Skeletal muscle satellite cell (primary cell): ENCODE data around the gene PCSK5.
"Not testable (repeated sequence)": the region's sequence is repeated elsewhere in the genome, so short reads cannot be mapped to it uniquely, and the experiment has no call there.

Experiments used
- H3K27me3 ChIP-seq: 2 replicates; pipeline ENCODE4 v1.7.0; 2013; ENCODE audit warnings: low read length; ENCODE audit not compliant: control insufficient read depth, insufficient read depth
- H3K36me3 ChIP-seq: 2 replicates; pipeline ENCODE4 v1.7.0; 2013; ENCODE audit warnings: mild to moderate bottlenecking, control low read depth, low read length; ENCODE audit not compliant: insufficient read depth
- H3K4me1 ChIP-seq: 2 replicates; pipeline ENCODE4 v1.7.0; 2013; ENCODE audit warnings: low read length; ENCODE audit not compliant: control insufficient read depth, insufficient read depth
- H3K4me2 ChIP-seq: 2 replicates; pipeline ENCODE4 v1.7.0; 2013; ENCODE audit warnings: mild to moderate bottlenecking, low read length
- H3K4me3 ChIP-seq: 2 replicates; pipeline ENCODE4 v1.7.0; 2013; ENCODE audit warnings: low read length
- H3K9ac ChIP-seq: 2 replicates; pipeline ENCODE4 v1.7.0; 2013; ENCODE audit warnings: mild to moderate bottlenecking, low read depth, low read length, moderate library complexity
- H3K9me3 ChIP-seq: replicated peaks from 2 replicates; pipeline ENCODE4 v1.7.0; 2013; ENCODE audit warnings: mild to moderate bottlenecking, control low read depth, low read length

PCSK5 gene

GRCh38 chr9:75947233-75947632 lies 56.8 kb downstream of the PCSK5 start:
- Histone ChIP-seq H3K4me2 (no peak overlapping the region), H3K9me3 (no peaks in the 10 kb centered on the region), H3K4me1 (no peaks in the 10 kb centered on the region), H3K27me3 (no peaks in the 10 kb centered on the region), H3K36me3 (no peaks in the 10 kb centered on the region), H3K4me3 (no peak overlapping the region), H3K9ac (no peak overlapping the region)

GRCh38 chr9:75950998-75951397 lies 60.5 kb downstream of the PCSK5 start:
- Histone ChIP-seq H3K9ac (no peak overlapping the region), H3K4me2 (no peak overlapping the region), H3K36me3 (no peaks in the 10 kb centered on the region), H3K9me3 (no peaks in the 10 kb centered on the region), H3K4me1 (no peaks in the 10 kb centered on the region), H3K27me3 (no peaks in the 10 kb centered on the region), H3K4me3 (no peak overlapping the region)

- Histone ChIP-seq H3K9me3 (no peaks in the 10 kb centered on the region), H3K4me1 (peaks cover 4% of the 10 kb centered on the region), H3K4me2 (no peak overlapping the region), H3K27me3 (no peaks in the 10 kb centered on the region), H3K36me3 (no peaks in the 10 kb centered on the region), H3K4me3 (no peak overlapping the region), H3K9ac (no peak overlapping the region)
These were observed 62.7 kb downstream of the PCSK5 start for GRCh38 chr9:75953218-75953617.

- H3K4me1 ChIP-seq, result peaks cover 4% of the 10 kb centered on the region
- no peak overlapping the region for H3K4me3 ChIP-seq
- no peak overlapping the region for H3K4me2 ChIP-seq
- no peaks in the 10 kb centered on the region for H3K36me3 ChIP-seq
- no peak overlapping the region for H3K9ac ChIP-seq
- no peaks in the 10 kb centered on the region for H3K9me3 ChIP-seq
- H3K27me3 ChIP-seq, result no peaks in the 10 kb centered on the region
These were observed 65.7 kb downstream of the PCSK5 start for GRCh38 chr9:75956161-75956560.

- Histone ChIP-seq H3K4me3 (no peak overlapping the region), H3K36me3 (no peaks in the 10 kb centered on the region), H3K9me3 (no peaks in the 10 kb centered on the region), H3K9ac (no peak overlapping the region), H3K4me2 (no peak overlapping the region), H3K4me1 (peaks cover 4% of the 10 kb centered on the region), H3K27me3 (no peaks in the 10 kb centered on the region)
These were observed 66.6 kb downstream of the PCSK5 start for GRCh38 chr9:75957116-75957515.

GRCh38 chr9:75958226-75958625 lies 67.8 kb downstream of the PCSK5 start:
- no peak overlapping the region for H3K4me2 ChIP-seq
- no peak overlapping the region for H3K9ac ChIP-seq
- no peaks in the 10 kb centered on the region for H3K9me3 ChIP-seq
- no peaks in the 10 kb centered on the region for H3K27me3 ChIP-seq
- no peaks in the 10 kb centered on the region for H3K36me3 ChIP-seq
- no peak overlapping the region for H3K4me3 ChIP-seq
- H3K4me1 ChIP-seq, result peaks cover 4% of the 10 kb centered on the region

- Histone ChIP-seq H3K27me3 (no peaks in the 10 kb centered on the region), H3K9me3 (no peaks in the 10 kb centered on the region), H3K4me2 (no peak overlapping the region), H3K4me1 (peaks cover 7% of the 10 kb centered on the region), H3K36me3 (no peaks in the 10 kb centered on the region), H3K4me3 (no peak overlapping the region), H3K9ac (no peak overlapping the region)
These were observed 70.1 kb downstream of the PCSK5 start for GRCh38 chr9:75960551-75960950.

- H3K4me2 ChIP-seq, result no peak overlapping the region
These were observed 71.7 kb downstream of the PCSK5 start for GRCh38 chr9:75962013-75962661.

GRCh38 chr9:75962662-75963036 lies 72.2 kb downstream of the PCSK5 start:
- H3K4me3 ChIP-seq, result no peak overlapping the region
- no peaks in the 10 kb centered on the region for H3K27me3 ChIP-seq
- no peak overlapping the region for H3K4me2 ChIP-seq
- no peak overlapping the region for H3K9ac ChIP-seq
- no peaks in the 10 kb centered on the region for H3K9me3 ChIP-seq
- H3K36me3 ChIP-seq, result no peaks in the 10 kb centered on the region
- H3K4me1 ChIP-seq, result peaks cover 3% of the 10 kb centered on the region

More at GRCh38 chr9:75962013-75962661, 71.7 kb downstream of the PCSK5 start:
- H3K9ac ChIP-seq, result no peak overlapping the region
- H3K27me3 ChIP-seq, result no peaks in the 10 kb centered on the region
- peaks cover 6% of the 10 kb centered on the region for H3K4me1 ChIP-seq
- no peaks in the 10 kb centered on the region for H3K9me3 ChIP-seq
- H3K36me3 ChIP-seq, result no peaks in the 10 kb centered on the region
- H3K4me3 ChIP-seq, result no peak overlapping the region

- not testable (repeated sequence) for H3K4me1 ChIP-seq, H3K9me3 ChIP-seq, H3K27me3 ChIP-seq, H3K36me3 ChIP-seq, H3K4me2 ChIP-seq, H3K4me3 ChIP-seq, H3K9ac ChIP-seq
These were observed 72.8 kb downstream of the PCSK5 start for GRCh38 chr9:75963321-75963720.

GRCh38 chr9:75964427-75964826 lies 74.0 kb downstream of the PCSK5 start:
- H3K4me3 ChIP-seq, result no peak overlapping the region
- H3K9ac ChIP-seq, result no peak overlapping the region
- H3K4me1 ChIP-seq, result peaks cover 3% of the 10 kb centered on the region
- H3K4me2 ChIP-seq, result no peak overlapping the region
- H3K27me3 ChIP-seq, result no peaks in the 10 kb centered on the region
- H3K9me3 ChIP-seq, result no peaks in the 10 kb centered on the region
- H3K36me3 ChIP-seq, result no peaks in the 10 kb centered on the region

- H3K9me3 ChIP-seq, result no peaks in the 10 kb centered on the region
- no peak overlapping the region for H3K4me3 ChIP-seq
- no peaks in the 10 kb centered on the region for H3K27me3 ChIP-seq
- H3K4me1 ChIP-seq, result peaks cover 3% of the 10 kb centered on the region
- H3K9ac ChIP-seq, result no peak overlapping the region
- H3K4me2 ChIP-seq, result no peak overlapping the region
- no peaks in the 10 kb centered on the region for H3K36me3 ChIP-seq
These were observed 74.8 kb downstream of the PCSK5 start for GRCh38 chr9:75965231-75965630.
